Measurements from ENCODE around the gene GPR4.

Gene GPR4

DNA sequence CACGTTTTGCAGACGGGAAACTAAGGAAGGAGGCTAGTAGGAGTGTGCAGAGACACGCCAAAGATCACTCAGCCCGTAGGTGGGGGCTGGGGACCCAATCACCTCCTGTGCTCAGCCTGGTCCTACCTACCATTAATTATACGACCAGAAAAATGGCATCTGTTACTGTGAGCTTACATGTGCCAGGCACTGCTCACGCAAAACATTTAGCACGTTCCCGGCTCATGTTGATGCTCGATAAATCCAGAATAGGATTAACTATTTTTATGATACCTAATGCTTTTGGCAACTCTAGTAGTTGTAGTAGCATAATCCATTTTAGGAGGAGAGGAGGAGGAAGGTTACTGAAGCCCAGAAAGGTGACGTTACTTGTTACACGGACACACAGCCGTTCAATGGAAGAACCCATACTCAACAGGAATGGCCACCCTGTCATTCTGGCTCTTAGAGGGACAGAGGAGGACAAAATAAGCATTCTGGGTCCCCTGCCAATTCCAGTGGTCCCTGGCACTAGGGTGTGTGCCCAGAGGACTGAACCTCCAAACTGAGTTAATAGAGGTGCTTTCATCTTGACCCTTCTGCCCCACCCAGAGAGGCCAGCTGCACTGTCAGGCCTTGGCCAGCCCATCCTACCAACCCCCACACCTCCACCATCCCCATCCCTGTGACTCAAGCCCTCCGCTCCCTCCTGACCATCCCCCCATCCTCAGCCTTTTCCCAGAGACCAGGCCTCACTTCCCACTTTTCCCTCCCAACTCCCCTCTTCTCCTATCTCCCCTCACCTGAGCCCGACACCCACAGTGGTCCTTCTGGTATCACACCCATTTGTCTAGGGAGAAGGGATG lies 42.1 kb upstream of the GPR4 start:
- peak overlapping the region; percentile 37 for H3K4me3 ChIP-seq (ENCODE audit: low read length)
- no peak for DNase-seq (ENCODE audit: low read depth)
- TF ChIP-seq, protein P1, sequence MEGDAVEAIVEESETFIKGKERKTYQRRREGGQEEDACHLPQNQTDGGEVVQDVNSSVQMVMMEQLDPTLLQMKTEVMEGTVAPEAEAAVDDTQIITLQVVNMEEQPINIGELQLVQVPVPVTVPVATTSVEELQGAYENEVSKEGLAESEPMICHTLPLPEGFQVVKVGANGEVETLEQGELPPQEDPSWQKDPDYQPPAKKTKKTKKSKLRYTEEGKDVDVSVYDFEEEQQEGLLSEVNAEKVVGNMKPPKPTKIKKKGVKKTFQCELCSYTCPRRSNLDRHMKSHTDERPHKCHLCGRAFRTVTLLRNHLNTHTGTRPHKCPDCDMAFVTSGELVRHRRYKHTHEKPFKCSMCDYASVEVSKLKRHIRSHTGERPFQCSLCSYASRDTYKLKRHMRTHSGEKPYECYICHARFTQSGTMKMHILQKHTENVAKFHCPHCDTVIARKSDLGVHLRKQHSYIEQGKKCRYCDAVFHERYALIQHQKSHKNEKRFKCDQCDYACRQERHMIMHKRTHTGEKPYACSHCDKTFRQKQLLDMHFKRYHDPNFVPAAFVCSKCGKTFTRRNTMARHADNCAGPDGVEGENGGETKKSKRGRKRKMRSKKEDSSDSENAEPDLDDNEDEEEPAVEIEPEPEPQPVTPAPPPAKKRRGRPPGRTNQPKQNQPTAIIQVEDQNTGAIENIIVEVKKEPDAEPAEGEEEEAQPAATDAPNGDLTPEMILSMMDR (conservative IDR thresholded peaks at IDR 0.05; ENCODE audit: low read depth, low read length) = no peak

DNA sequence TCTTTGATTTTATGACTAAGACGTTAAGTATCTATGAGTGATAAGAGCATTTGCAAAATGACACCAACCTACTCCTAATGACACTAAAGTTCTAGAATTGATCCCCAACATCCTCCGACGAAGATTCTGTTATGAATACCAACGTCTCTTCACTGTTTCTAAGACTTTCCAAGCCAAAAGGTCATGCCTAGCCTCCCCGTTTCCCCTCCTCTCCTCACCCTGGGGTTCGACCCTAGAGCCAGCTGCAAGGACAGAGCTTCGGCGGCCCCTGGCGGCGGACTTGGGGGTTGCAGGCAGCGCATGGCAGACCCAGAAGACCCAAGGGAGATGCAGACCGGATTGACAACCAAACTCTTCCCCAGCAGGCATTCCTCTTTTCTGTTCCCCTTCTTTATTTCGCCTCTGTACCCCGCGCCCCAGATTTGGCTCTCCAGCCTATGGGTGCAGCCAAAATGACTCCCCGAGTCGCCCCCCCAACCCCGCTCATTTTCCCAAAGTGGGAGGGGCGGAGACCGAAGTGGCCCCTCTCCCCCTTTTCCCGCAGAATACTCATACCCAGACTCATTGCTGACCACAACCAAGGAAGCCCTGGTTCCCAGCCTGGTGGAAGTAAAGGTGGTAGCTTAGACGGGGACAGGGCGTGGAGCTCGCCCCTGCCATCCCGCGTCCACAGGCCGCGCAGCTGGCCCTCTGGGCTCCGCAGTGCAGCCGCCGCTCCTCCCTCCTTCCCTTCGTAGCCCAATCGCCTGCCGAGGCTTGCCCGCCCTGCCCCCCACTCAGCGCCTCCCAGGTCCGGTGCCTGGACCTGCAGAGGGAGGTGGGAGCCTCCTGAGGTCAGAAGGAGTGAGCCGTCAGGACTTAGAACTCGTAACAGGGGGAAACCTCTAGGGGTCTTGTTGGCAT lies 41.3 kb upstream of the GPR4 start:
- DNase-seq (ENCODE audit: low read depth) = no peak
- peak overlapping the region; percentile 37 for H3K4me3 ChIP-seq (ENCODE audit: low read length)
- TF ChIP-seq, protein P1 (conservative IDR thresholded peaks at IDR 0.05; ENCODE audit: low read depth, low read length) = peak; percentile 99

DNA sequence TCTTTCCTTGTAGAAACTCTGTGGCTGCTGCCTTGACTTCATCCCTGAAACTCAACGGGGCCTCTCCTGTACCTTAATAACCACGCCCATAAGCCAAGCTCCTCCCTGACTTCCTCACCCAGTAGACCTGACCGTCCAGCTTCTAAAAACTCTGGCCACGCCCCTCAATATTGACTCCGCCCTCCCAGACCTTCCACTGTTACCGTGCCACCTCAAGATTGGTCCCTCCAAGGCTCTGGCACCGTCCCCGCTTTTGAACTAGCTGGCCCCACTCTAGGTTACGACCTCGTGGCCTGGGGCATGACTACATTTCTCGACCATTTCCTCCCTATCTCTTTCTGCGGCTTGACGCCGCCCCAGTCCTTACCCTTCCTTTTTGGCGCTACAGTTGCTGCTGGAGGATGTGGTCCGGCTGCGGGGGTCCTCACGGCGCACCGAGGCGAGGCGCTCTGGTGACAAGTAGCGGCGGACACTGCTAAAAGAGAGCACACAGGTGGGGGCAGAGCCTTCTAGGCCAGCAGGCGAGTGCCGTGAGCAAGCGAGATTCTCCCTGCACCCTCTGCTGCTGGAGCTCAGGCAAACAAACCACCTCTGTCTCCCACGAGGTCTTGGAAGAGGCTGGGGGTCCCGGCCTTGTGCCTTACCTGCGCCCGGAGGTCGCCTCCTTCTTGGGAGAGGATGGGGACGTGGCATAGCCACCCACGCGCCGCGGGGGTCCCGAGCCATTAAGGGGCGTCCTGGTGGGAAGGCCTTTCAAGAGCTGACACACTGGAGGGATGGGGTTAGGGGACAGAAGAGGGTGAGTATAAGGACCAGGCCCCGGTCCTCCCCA lies 39.5 kb upstream of the GPR4 start:
- no peak for DNase-seq (ENCODE audit: low read depth)
- TF ChIP-seq, protein P1 (conservative IDR thresholded peaks at IDR 0.05; ENCODE audit: low read depth, low read length) = no peak
- H3K4me3 ChIP-seq (ENCODE audit: low read length) = peak overlapping the region; percentile 35

DNA sequence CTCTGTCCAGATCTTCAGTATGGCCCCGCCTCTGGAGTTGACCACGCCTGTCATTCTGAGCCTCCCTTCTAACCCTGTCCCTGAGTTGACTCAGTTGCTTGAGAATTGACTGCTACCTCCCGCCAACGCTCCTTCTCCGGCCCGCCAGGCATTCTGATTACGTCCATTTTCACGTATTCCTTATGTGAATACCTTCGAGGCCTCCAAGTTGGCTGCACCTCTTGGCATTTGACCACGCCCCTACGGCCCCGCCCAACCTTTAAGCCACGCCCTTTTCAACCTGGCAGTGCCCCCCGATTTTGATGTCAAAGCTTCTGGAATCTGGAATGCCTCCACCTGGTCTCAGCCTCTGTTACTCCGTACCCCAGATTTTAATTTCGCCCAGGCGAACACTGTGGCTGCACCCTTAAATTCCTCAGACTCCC lies 38.8 kb upstream of the GPR4 start:
- no peak for DNase-seq (ENCODE audit: low read depth)
- no peak overlapping the region for H3K4me3 ChIP-seq (ENCODE audit: low read length)
- TF ChIP-seq, protein P1 (conservative IDR thresholded peaks at IDR 0.05; ENCODE audit: low read depth, low read length) = no peak

DNA sequence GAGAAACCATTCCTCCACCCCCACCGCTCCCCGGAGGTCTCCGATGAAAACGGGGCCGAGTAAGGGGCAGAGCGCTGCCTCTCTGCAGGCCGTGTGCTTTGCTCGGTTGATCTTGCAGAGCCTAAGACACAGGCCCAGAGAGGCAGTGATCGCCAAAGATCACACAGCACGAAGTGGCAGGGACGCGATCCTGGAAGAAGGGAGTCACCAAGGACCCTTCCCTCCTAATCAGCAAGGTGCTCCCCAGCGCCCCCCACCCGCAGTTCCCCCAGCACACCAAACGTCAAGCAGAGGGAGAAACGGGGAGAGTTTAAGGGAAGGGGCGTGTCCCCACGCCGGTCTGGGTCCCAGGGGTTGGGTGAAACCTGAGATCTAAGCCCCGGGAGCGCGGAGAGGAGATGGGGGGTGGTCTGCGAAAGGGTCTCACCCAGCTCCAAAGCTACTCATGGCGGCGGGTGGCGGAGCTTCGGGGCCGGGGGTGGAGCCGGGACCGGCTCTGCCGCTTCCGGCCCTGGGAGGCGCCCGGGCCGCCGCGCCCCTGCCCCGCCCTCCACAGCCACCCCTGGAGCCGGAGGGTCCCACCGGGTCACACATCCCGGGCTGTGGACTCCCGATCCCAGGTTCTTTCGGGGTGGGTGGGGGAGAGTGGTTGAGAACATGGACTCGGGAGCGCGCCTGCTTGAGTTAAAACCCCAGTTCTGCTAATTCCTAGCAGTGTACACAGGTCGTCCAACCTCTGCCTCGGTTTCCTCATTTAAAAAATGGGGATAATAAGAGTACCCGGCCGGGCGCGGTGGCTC lies 37.1 kb upstream of the GPR4 start, which contains the start of gene EML2:
Gene EML2, minus strand, starts transcription at position 468 of the 800 bp plus-strand sequence. Its CDS starts 21 bp downstream, at position 447.
- no peak for DNase-seq (ENCODE audit: low read depth)
- H3K4me3 ChIP-seq (ENCODE audit: low read length) = peak within 1 kb of the TSS; percentile 71
- TF ChIP-seq, protein P1 (conservative IDR thresholded peaks at IDR 0.05; ENCODE audit: low read depth, low read length) = peak; percentile 40

All from retinal pigment epithelial cell (primary cell).